Lung (tissue), 12 donors: ENCODE measurements around the gene SFXN2. TPM values are rescaled to one million over a fixed set of nuclear protein-coding genes. Genes with fewer than 3 reads are reported as not detected.

Experiments used
- ATAC-seq: fragments of 200-7000 bp; cut with Tn5 transposase; one replicate; pipeline ENCODE4 v1.9.1; 2020; ENCODE audit warnings: moderate number of reproducible peaks; ENCODE audit not compliant: insufficient read depth, low FRiP score
- DNase-seq, 3 donors: peaks; one replicate each; pipeline ENCODE4 v3.0.0-alpha.2; 2013 to 2017
- H3K27ac ChIP-seq, 2 donors: one replicate each; pipeline ENCODE4 v1.5.1; 2013; ENCODE audit warnings: mild to moderate bottlenecking in 2 of 2, moderate library complexity in 2 of 2, control low read depth in 1 of 2, inconsistent platforms in 1 of 2, low read depth in 1 of 2, low read length in 1 of 2
- H3K27me3 ChIP-seq, 3 donors: one replicate each; pipeline ENCODE4 v1.5.1; 2013; ENCODE audit warnings: low read length in 2 of 3; ENCODE audit not compliant: control insufficient read depth in 3 of 3, insufficient read depth in 3 of 3
- H3K36me3 ChIP-seq, 4 donors: one replicate each; pipeline ENCODE4 v1.5.1; 2013; ENCODE audit warnings: low read length in 4 of 4, mild to moderate bottlenecking in 1 of 4, moderate library complexity in 1 of 4; ENCODE audit not compliant: control insufficient read depth in 4 of 4, insufficient read depth in 4 of 4
- H3K4me1 ChIP-seq, 5 donors: one replicate each; pipeline ENCODE4 v1.5.1; 2013; ENCODE audit warnings: low read length in 5 of 5, mild to moderate bottlenecking in 2 of 5, moderate library complexity in 1 of 5; ENCODE audit not compliant: control insufficient read depth in 5 of 5, insufficient read depth in 5 of 5
- H3K4me3 ChIP-seq: one replicate; pipeline ENCODE4 v1.5.1; 2013; ENCODE audit warnings: mild to moderate bottlenecking, control low read depth, moderate library complexity
- H3K9ac ChIP-seq, 2 donors: one replicate each; pipeline ENCODE4 v1.5.1; 2013; ENCODE audit warnings: low read length in 2 of 2, control low read depth in 1 of 2; ENCODE audit not compliant: insufficient read depth in 1 of 2
- H3K9me3 ChIP-seq, 4 donors: one replicate each; pipeline ENCODE4 v1.5.1; 2013; ENCODE audit warnings: low read length in 3 of 4, mild to moderate bottlenecking in 1 of 4, moderate library complexity in 1 of 4; ENCODE audit not compliant: control insufficient read depth in 4 of 4, insufficient read depth in 3 of 4
- WGBS, 2 donors: extraction: QIAGEN DNeasy Blood & Tissue Kit; methylation state at CpG; one replicate each; pipeline ENCODE4 v1.1.7; 2013; 5-methylcytosine and 5-hydroxymethylcytosine counted together
- polyA plus RNA-seq, 2 donors: library from polyadenylated mRNA; stranded (reverse); fragments of 200-250 nt; gene quantifications; one replicate each; pipeline ENCODE4 v1.2.1, GENCODE V29; 2013
- total RNA-seq, 2 donors: library from RNA; depleted of rRNA in 1 of 2; stranded (reverse); fragments of >200 nt in 1 of 2; gene quantifications; one replicate each; pipeline ENCODE4 v1.2.1, GENCODE V29; 2014 to 2021
- TF ChIP-seq, protein P1 (sequence below): IDR thresholded peaks from 2 replicates; pipeline ENCODE4 v1.5.1; 2012; ENCODE audit warnings: mild to moderate bottlenecking; ENCODE audit errors: control extremely low read depth, extremely low read depth
- donor health status: control.
- donor health status: control.
- donor health status: Bipolar disorder and iron deficiency.
- donor health status: healthy.
- donor health status: DM: yes; HTN: yes; CAD: no.

The SFXN2 gene
- total and polyA plus RNA-seq, 4 donors, result 10.8 to 27.0 (median 14.0) TPM

DNA sequence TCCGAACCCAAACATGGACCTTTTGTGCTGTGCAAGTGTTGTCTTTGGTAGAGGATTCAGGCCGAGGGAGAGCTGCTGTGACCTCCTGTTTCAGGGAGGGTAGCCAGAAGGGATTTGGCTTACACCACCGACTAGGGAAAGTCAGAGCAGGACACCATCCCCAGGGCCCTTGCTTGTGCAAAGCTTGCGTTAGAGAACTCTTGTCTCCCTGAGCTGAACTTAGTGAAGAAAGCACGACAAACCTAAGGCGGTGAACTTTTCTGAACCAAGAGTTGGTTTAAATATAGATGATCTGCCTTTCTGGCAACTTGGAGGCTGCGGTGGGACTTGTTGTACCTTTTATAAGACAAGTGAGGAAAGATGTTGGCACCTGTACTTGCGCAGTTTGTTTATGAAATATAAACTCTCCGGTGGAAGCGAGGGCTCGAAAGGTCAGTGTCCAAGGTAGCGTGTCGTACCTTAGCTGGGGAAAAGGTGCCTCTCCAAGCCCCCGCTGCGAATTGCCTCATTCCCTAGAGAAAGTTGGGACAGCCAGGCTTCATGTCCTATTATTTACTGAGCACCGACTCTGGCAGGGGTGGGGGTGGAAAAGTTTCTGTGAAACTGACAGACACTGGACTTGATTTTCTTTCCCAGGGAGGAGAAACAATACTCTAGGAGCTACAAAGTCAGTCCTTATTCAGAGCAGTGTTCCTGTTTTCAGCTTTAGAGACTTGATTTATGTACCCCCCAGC, 60.9 kb downstream of the SFXN2 start:
- Histone ChIP-seq H3K27ac (peak overlapping the region; percentile 94 to 99), H3K9ac (peak overlapping the region in 1 of 2 donors; percentile 100), H3K27me3 (no peaks in the 10 kb centered on the region), H3K9me3 (no peaks in the 10 kb centered on the region), H3K36me3 (peaks cover 0 to under 1% (median 0%) of the 10 kb centered on the region in 4 donors), H3K4me1 (peaks cover 25 to 34% (median 34%) of the 10 kb centered on the region in 5 donors), H3K4me3 (no peak overlapping the region)
- ATAC-seq (no peak), DNase-seq (peak in 2 of 3 donors; percentile 49 to 56)
- TF ChIP-seq, protein P1, sequence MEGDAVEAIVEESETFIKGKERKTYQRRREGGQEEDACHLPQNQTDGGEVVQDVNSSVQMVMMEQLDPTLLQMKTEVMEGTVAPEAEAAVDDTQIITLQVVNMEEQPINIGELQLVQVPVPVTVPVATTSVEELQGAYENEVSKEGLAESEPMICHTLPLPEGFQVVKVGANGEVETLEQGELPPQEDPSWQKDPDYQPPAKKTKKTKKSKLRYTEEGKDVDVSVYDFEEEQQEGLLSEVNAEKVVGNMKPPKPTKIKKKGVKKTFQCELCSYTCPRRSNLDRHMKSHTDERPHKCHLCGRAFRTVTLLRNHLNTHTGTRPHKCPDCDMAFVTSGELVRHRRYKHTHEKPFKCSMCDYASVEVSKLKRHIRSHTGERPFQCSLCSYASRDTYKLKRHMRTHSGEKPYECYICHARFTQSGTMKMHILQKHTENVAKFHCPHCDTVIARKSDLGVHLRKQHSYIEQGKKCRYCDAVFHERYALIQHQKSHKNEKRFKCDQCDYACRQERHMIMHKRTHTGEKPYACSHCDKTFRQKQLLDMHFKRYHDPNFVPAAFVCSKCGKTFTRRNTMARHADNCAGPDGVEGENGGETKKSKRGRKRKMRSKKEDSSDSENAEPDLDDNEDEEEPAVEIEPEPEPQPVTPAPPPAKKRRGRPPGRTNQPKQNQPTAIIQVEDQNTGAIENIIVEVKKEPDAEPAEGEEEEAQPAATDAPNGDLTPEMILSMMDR, result no peak
- 47 to 64% methylated on average over 16 of the region's 16 CpGs for WGBS, 2 donors

DNA sequence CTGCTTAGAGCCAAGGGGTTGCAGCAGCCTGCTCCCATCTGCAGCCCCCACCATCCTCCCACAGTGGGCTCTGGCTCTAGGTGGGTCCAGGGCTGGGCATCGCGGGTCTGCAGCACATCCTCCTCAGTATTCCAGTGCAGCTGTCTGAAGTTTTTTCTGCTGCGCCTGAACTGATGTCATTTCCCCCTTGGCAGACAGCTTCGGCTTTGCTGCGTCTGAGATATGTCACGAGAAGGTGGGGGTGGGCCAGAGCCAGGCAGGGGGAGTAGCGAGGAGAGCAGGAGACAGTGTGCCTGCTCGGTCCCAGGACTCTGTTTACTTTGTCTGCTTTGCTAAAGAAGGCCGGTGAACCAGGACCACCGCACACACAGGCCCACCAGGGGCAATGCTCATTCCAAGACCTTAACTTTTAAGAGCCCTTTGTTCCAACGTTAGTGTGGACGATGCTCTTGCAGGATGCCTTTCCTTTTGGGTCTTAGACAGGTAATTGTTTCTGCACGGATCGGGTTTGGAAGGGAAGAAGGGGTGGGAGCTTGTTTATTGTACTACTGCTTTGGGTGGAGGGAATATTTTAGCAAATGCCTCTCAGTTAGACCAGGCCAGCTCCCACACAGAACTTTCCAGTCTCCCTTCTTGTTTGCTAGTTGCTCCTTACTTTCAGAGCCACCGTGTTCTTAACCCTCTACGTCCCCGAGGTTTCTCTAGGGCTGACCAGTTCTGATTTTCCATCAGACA, 61.7 kb downstream of the SFXN2 start:
- Histone ChIP-seq H3K36me3 (peaks cover 0 to 3% (median 0%) of the 10 kb centered on the region in 4 donors), H3K4me3 (peak overlapping the region; percentile 26), H3K9me3 (no peaks in the 10 kb centered on the region), H3K27me3 (no peaks in the 10 kb centered on the region), H3K4me1 (peaks cover 31 to 42% (median 35%) of the 10 kb centered on the region in 5 donors), H3K9ac (peak overlapping the region; percentile 79 to 100), H3K27ac (peak overlapping the region; percentile 94 to 99)
- TF ChIP-seq, protein P1, result no peak
- 13 to 17% methylated on average over 17 of the region's 17 CpGs for WGBS, 2 donors
- ATAC-seq (no peak), DNase-seq (peak; percentile 93 to 97 (median 96))

DNA sequence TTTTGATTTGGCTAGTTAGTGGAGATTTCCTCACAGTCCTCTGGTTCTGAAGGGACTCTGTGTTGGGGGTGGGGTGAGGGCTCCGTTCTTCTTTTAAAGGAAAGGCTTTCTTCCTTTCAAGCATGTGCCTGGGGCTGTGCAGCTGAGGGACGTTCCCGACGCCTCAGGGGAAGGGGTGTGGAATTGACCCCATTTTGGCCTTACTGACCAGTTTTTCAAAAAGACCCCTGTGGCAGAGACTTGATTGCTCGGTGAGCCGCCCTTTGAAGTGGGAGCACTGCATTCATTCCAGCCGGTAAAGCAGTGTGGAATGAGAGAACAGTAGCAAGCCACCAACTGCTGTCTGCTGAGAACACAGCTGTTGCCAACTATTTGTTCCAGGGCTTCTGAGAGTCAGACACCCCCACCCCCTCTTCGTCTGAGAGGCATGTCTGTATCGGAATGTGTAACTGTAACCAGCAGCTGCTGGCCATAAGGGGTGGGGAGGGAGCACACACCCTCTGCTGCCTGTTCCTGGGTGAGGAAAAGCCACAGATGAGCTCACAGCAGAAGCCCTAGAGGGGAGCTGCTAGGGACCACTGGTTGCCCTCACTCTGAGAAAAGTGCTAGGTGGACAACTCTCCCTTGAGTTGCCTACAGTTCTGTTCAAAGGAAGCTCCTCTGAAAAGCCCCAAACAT, 62.5 kb downstream of the SFXN2 start:
- Histone ChIP-seq H3K9me3 (no peaks in the 10 kb centered on the region), H3K9ac (peak overlapping the region; percentile 79 to 100), H3K4me1 (peaks cover 39 to 50% (median 42%) of the 10 kb centered on the region in 5 donors), H3K27me3 (no peaks in the 10 kb centered on the region), H3K27ac (peak overlapping the region; percentile 94 to 99), H3K36me3 (peaks cover 0 to 3% (median 0%) of the 10 kb centered on the region in 4 donors), H3K4me3 (no peak overlapping the region)
- WGBS, 2 donors, result 18 to 36% methylated on average over 9 of the region's 9 CpGs
- TF ChIP-seq, protein P1, result no peak
- ATAC-seq (peak; percentile 55), DNase-seq (peak; percentile 95 to 98 (median 98))
